ENCODE results near the gene CNTN5. TPM values are rescaled to one million over a fixed set of nuclear protein-coding genes. Genes with fewer than 3 reads are reported as not detected.
"Not testable (repeated sequence)": the region's sequence is repeated elsewhere in the genome, so short reads cannot be mapped to it uniquely, and the experiment has no call there.

CNTN5 gene
- total RNA-seq, 3 donors from 2014 or later (not counting 1 experiment from before 2014, with no cell fraction given) = not detected

- no peak overlapping the region for H3K4me3 Mint-ChIP-seq
- Histone ChIP-seq H3K9me3 (ENCODE audit: control insufficient read depth, insufficient read depth, low read length) (peaks cover 3% of the 10 kb centered on the region), H3K27me3 (ENCODE audit: control insufficient read depth, insufficient read depth, low read length) (no peaks in the 10 kb centered on the region), H3K36me3 (ENCODE audit: control insufficient read depth, insufficient read depth, low read length) (no peaks in the 10 kb centered on the region), H3K4me1 (ENCODE audit: control insufficient read depth, insufficient read depth, low read length) (no peaks in the 10 kb centered on the region), H3K27ac (ENCODE audit: low read length) (no peak overlapping the region), H3K4me3 (ENCODE audit: low read length) (no peak overlapping the region)
- intact Hi-C loops (cut with micrococcal nuclease) = no loop called here
- ATAC-seq = no peak
- peaks cover 6% of the 10 kb centered on the region for H3K36me3 Mint-ChIP-seq
- 68% methylated on average over 3 of the region's 5 CpGs for WGBS (ENCODE audit: insufficient coverage)
- no peak for DNase-seq
- peaks cover 23 to 34% of the 10 kb centered on the region in 2 donors for H3K9me3 Mint-ChIP-seq
- no peak overlapping the region for H3K27ac Mint-ChIP-seq
- TF ChIP-seq CTCF (IDR thresholded peaks at IDR 0.05) = no peak
- H3K27me3 Mint-ChIP-seq (ENCODE audit: low read depth in 2 of 2) = no peaks in the 10 kb centered on the region
- no peaks in the 10 kb centered on the region for H3K4me1 Mint-ChIP-seq
Measured at GRCh38 chr11:99814738-99815137, 794.0 kb downstream of the CNTN5 start.

GRCh38 chr11:99818991-99819390 lies 798.2 kb downstream of the CNTN5 start:
- Histone ChIP-seq H3K9me3 (ENCODE audit: control insufficient read depth, insufficient read depth, low read length) (peaks cover 3% of the 10 kb centered on the region), H3K4me3 (ENCODE audit: low read length) (no peak overlapping the region), H3K36me3 (ENCODE audit: control insufficient read depth, insufficient read depth, low read length) (no peaks in the 10 kb centered on the region), H3K27me3 (ENCODE audit: control insufficient read depth, insufficient read depth, low read length) (no peaks in the 10 kb centered on the region), H3K4me1 (ENCODE audit: control insufficient read depth, insufficient read depth, low read length) (no peaks in the 10 kb centered on the region), H3K27ac (ENCODE audit: low read length) (no peak overlapping the region)
- H3K4me1 Mint-ChIP-seq = no peaks in the 10 kb centered on the region
- intact Hi-C loops (cut with micrococcal nuclease) = no loop called here
- no peak overlapping the region for H3K27ac Mint-ChIP-seq
- no peak for ATAC-seq
- peaks cover 10% of the 10 kb centered on the region for H3K36me3 Mint-ChIP-seq
- no peaks in the 10 kb centered on the region for H3K27me3 Mint-ChIP-seq (ENCODE audit: low read depth in 2 of 2)
- H3K9me3 Mint-ChIP-seq = peaks cover 24 to 36% of the 10 kb centered on the region in 2 donors
- DNase-seq = no peak
- TF ChIP-seq CTCF (IDR thresholded peaks at IDR 0.05) = no peak
- no peak overlapping the region for H3K4me3 Mint-ChIP-seq

GRCh38 chr11:99822846-99823565 lies 802.3 kb downstream of the CNTN5 start:
- H3K27ac ChIP-seq (ENCODE audit: low read length) = no peak overlapping the region
- no peak overlapping the region for H3K4me3 Mint-ChIP-seq
- intact Hi-C loops (cut with micrococcal nuclease) = no loop called here
- peaks cover 16% of the 10 kb centered on the region for H3K36me3 Mint-ChIP-seq
- H3K4me1 Mint-ChIP-seq = no peaks in the 10 kb centered on the region
- no peak overlapping the region for H3K27ac Mint-ChIP-seq
- ATAC-seq (no peak), DNase-seq (no peak)
- H3K36me3 ChIP-seq (ENCODE audit: control insufficient read depth, insufficient read depth, low read length) = no peaks in the 10 kb centered on the region
- H3K4me3 ChIP-seq (ENCODE audit: low read length) = no peak overlapping the region
- no peaks in the 10 kb centered on the region for H3K27me3 ChIP-seq (ENCODE audit: control insufficient read depth, insufficient read depth, low read length)
- no peaks in the 10 kb centered on the region for H3K4me1 ChIP-seq (ENCODE audit: control insufficient read depth, insufficient read depth, low read length)
- no peak for TF ChIP-seq CTCF (IDR thresholded peaks at IDR 0.05)
- H3K9me3 ChIP-seq (ENCODE audit: control insufficient read depth, insufficient read depth, low read length) = peaks cover 3% of the 10 kb centered on the region
- H3K27me3 Mint-ChIP-seq (ENCODE audit: low read depth in 2 of 2) = no peaks in the 10 kb centered on the region
- H3K9me3 Mint-ChIP-seq = peaks cover 16 to 20% of the 10 kb centered on the region in 2 donors
- 80% methylated on average over 6 of the region's 6 CpGs for WGBS (ENCODE audit: insufficient coverage)

GRCh38 chr11:99836739-99837138 lies 816.0 kb downstream of the CNTN5 start:
- H3K9me3 ChIP-seq (ENCODE audit: control insufficient read depth, insufficient read depth, low read length); H3K4me3 Mint-ChIP-seq; H3K4me3 ChIP-seq (ENCODE audit: low read length); H3K27me3 ChIP-seq (ENCODE audit: control insufficient read depth, insufficient read depth, low read length); intact Hi-C loops (cut with micrococcal nuclease); ATAC-seq; H3K4me1 Mint-ChIP-seq; H3K27me3 Mint-ChIP-seq (ENCODE audit: low read depth in 2 of 2); H3K27ac Mint-ChIP-seq; H3K27ac ChIP-seq (ENCODE audit: low read length); H3K36me3 Mint-ChIP-seq; H3K36me3 ChIP-seq (ENCODE audit: control insufficient read depth, insufficient read depth, low read length); DNase-seq; H3K4me1 ChIP-seq (ENCODE audit: control insufficient read depth, insufficient read depth, low read length): not testable (repeated sequence)
- H3K9me3 Mint-ChIP-seq = peaks cover 10 to 24% of the 10 kb centered on the region in 2 donors
